Mesothelial cell of epicardium (in vitro differentiated cells): Measurements from ENCODE around the gene CSF1R. TPM values are rescaled to one million over a fixed set of nuclear protein-coding genes. Genes with fewer than 3 reads are reported as not detected.

Experiments used
- DNase-seq, 2 experiments: peaks; one replicate each; pipeline ENCODE4 v3.0.0; 2021; ENCODE audit warnings: low spot score in 2 of 2; ENCODE audit not compliant: unreplicated experiment in 2 of 2
- H3K27ac Mint-ChIP-seq: 2 replicates; pipeline ENCODE4 v1.8.0; 2021; ENCODE audit warnings: mixed read lengths
- H3K27me3 Mint-ChIP-seq: 2 replicates; pipeline ENCODE4 v1.8.0; 2021; ENCODE audit warnings: low read depth, mixed read lengths
- H3K36me3 Mint-ChIP-seq: 2 replicates; pipeline ENCODE4 v1.8.0; 2021; ENCODE audit warnings: mixed read lengths
- H3K4me1 Mint-ChIP-seq: 2 replicates; pipeline ENCODE4 v1.8.0; 2021; ENCODE audit warnings: mixed read lengths
- H3K4me3 Mint-ChIP-seq: 2 replicates; pipeline ENCODE4 v1.8.0; 2021; ENCODE audit warnings: mild to moderate bottlenecking, moderate library complexity, mixed read lengths
- H3K9me3 Mint-ChIP-seq: 2 replicates; pipeline ENCODE4 v1.8.0; 2021; ENCODE audit warnings: mixed read lengths
- CTCF ChIP-seq: fragments of 200-600 bp; sonication (generic); IDR thresholded peaks from one replicate; pipeline ENCODE4 v1.5.0; 2021; ENCODE audit warnings: antibody characterized with exemption; ENCODE audit not compliant: unreplicated experiment
- total RNA-seq: library from RNA; stranded (reverse); gene quantifications from 3 replicates; pipeline ENCODE4 v1.2.1, GENCODE V29; 2021

CSF1R gene
- total RNA-seq, 1 donor from 2014 or later, result 0.18 TPM

GRCh38 chr5:150114773-150115408 is 28.5 kb upstream of the CSF1R start:
- no peaks in the 10 kb centered on the region for H3K9me3 Mint-ChIP-seq
- no peaks in the 10 kb centered on the region for H3K36me3 Mint-ChIP-seq
- TF ChIP-seq CTCF, result no peak
- H3K4me1 Mint-ChIP-seq, result peaks cover 20% of the 10 kb centered on the region
- H3K27ac Mint-ChIP-seq, result no peak overlapping the region
- no peaks in the 10 kb centered on the region for H3K27me3 Mint-ChIP-seq
- H3K4me3 Mint-ChIP-seq, result no peak overlapping the region
- no peak for DNase-seq

- H3K4me1 Mint-ChIP-seq, result peaks cover 20% of the 10 kb centered on the region
- no peak overlapping the region for H3K27ac Mint-ChIP-seq
- DNase-seq, result peak in 1 of 2 experiments; percentile 31
- no peaks in the 10 kb centered on the region for H3K9me3 Mint-ChIP-seq
- no peaks in the 10 kb centered on the region for H3K27me3 Mint-ChIP-seq
- H3K4me3 Mint-ChIP-seq, result no peak overlapping the region
- TF ChIP-seq CTCF, result no peak
- no peaks in the 10 kb centered on the region for H3K36me3 Mint-ChIP-seq
These were observed 27.8 kb upstream of the CSF1R start for GRCh38 chr5:150114102-150114641.

GRCh38 chr5:150113047-150113744 is 26.8 kb upstream of the CSF1R start:
- peak in 1 of 2 experiments; percentile 37 for DNase-seq
- Mint-ChIP-seq H3K4me1 (peaks cover 25% of the 10 kb centered on the region), H3K9me3 (no peaks in the 10 kb centered on the region), H3K36me3 (no peaks in the 10 kb centered on the region), H3K27ac (no peak overlapping the region), H3K27me3 (no peaks in the 10 kb centered on the region), H3K4me3 (no peak overlapping the region)
- TF ChIP-seq CTCF, result no peak

- DNase-seq, result peak in 1 of 2 experiments; percentile 37
- Mint-ChIP-seq H3K4me3 (no peak overlapping the region), H3K36me3 (no peaks in the 10 kb centered on the region), H3K27me3 (no peaks in the 10 kb centered on the region), H3K27ac (peak overlapping the region; percentile 81), H3K4me1 (peaks cover 32% of the 10 kb centered on the region), H3K9me3 (no peaks in the 10 kb centered on the region)
- TF ChIP-seq CTCF, result no peak
These were observed 26.1 kb upstream of the CSF1R start for GRCh38 chr5:150112201-150113046.

- H3K27me3 Mint-ChIP-seq, result no peaks in the 10 kb centered on the region
- peak in 1 of 2 experiments; percentile 32 for DNase-seq
These were observed 24.8 kb upstream of the CSF1R start for GRCh38 chr5:150111122-150111521.

More at GRCh38 chr5:150111122-150111521, 24.8 kb upstream of the CSF1R start:
- Mint-ChIP-seq H3K36me3 (no peaks in the 10 kb centered on the region), H3K9me3 (no peaks in the 10 kb centered on the region), H3K27ac (peak overlapping the region; percentile 16), H3K4me3 (no peak overlapping the region), H3K4me1 (peaks cover 43% of the 10 kb centered on the region)
- no peak for TF ChIP-seq CTCF
